GM23338 (cell line): ENCODE data around the gene RBP3. TPM values are rescaled to one million over a fixed set of nuclear protein-coding genes. Genes with fewer than 3 reads are reported as not detected.

ENCODE experiments used
- ATAC-seq: fragments of 200-7000 bp; cut with Tn5 transposase; 3 replicates; pipeline ENCODE4 v1.9.1; 2020
- DNase-seq: peaks from one replicate; pipeline ENCODE4 v3.0.0-alpha.2; 2015; ENCODE audit warnings: low spot score
- H2AFZ ChIP-seq: fragments of 200-600 bp; sonication (generic); 2 replicates; pipeline ENCODE4 v1.8.0; 2016; ENCODE audit warnings: antibody characterized with exemption, mild to moderate bottlenecking, moderate library complexity
- H3F3A ChIP-seq: fragments of 200-600 bp; sonication (generic); replicated peaks from 2 replicates; pipeline ENCODE4 v1.8.0; 2017; ENCODE audit warnings: antibody characterized with exemption, mixed run types, low read depth
- H3K27ac ChIP-seq: fragments of 200-600 bp; sonication (generic); 2 replicates; pipeline ENCODE4 v1.6.1; 2016; ENCODE audit warnings: low read depth
- H3K27me3 ChIP-seq: fragments of 200-600 bp; sonication (generic); 2 replicates; pipeline ENCODE4 v1.8.0; 2016; ENCODE audit warnings: mild to moderate bottlenecking, mixed run types, moderate library complexity; ENCODE audit not compliant: insufficient read depth
- H3K36me3 ChIP-seq: fragments of 200-600 bp; sonication (generic); 2 replicates; pipeline ENCODE4 v1.8.0; 2016; ENCODE audit warnings: mild to moderate bottlenecking; ENCODE audit not compliant: insufficient read depth
- H3K4me1 ChIP-seq: fragments of 200-600 bp; sonication (generic); 2 replicates; pipeline ENCODE4 v1.8.0; 2016; ENCODE audit warnings: mild to moderate bottlenecking, moderate library complexity; ENCODE audit not compliant: insufficient read depth
- H3K4me2 ChIP-seq: fragments of 200-600 bp; sonication (generic); 2 replicates; pipeline ENCODE4 v1.7.1; 2017; ENCODE audit warnings: mixed run types
- H3K4me3 ChIP-seq: fragments of 200-600 bp; sonication (generic); 2 replicates; pipeline ENCODE4 v1.6.1; 2016; ENCODE audit warnings: mixed run types
- H3K79me2 ChIP-seq: fragments of 200-600 bp; sonication (generic); replicated peaks from 2 replicates; pipeline ENCODE4 v1.8.0; 2017; ENCODE audit warnings: mild to moderate bottlenecking; ENCODE audit not compliant: insufficient read depth
- H3K9me2 ChIP-seq: fragments of 200-600 bp; sonication (generic); 2 replicates; pipeline ENCODE4 v1.8.0; 2017; ENCODE audit not compliant: insufficient read depth
- H4K20me1 ChIP-seq: fragments of 200-600 bp; sonication (generic); replicated peaks from 2 replicates; pipeline ENCODE4 v1.8.0; 2017; ENCODE audit warnings: mild to moderate bottlenecking; ENCODE audit not compliant: insufficient read depth
- H3K27ac Mint-ChIP-seq: 2 replicates; pipeline ENCODE4 v1.8.0; 2020; ENCODE audit warnings: inconsistent platforms, mild to moderate bottlenecking, moderate library complexity, mixed read lengths
- H3K27me3 Mint-ChIP-seq: 3 replicates; pipeline ENCODE4 v1.8.0; 2022; ENCODE audit warnings: low read depth, mild to moderate bottlenecking, moderate library complexity, mixed read lengths, inconsistent platforms; ENCODE audit not compliant: insufficient read depth, poor library complexity
- H3K36me3 Mint-ChIP-seq: 3 replicates; pipeline ENCODE4 v1.8.0; 2021; ENCODE audit warnings: low read depth, mild to moderate bottlenecking, inconsistent platforms, moderate library complexity, mixed read lengths
- H3K4me1 Mint-ChIP-seq: 3 replicates; pipeline ENCODE4 v1.8.0; 2020; ENCODE audit warnings: mild to moderate bottlenecking, inconsistent platforms, mixed read lengths
- H3K4me3 Mint-ChIP-seq: 3 replicates; pipeline ENCODE4 v1.8.0; 2021; ENCODE audit warnings: moderate library complexity, mild to moderate bottlenecking, inconsistent platforms, mixed read lengths
- H3K9me3 Mint-ChIP-seq: 3 replicates; pipeline ENCODE4 v1.8.0; 2020; ENCODE audit warnings: moderate library complexity, mild to moderate bottlenecking, inconsistent platforms, mixed read lengths
- CREB1 ChIP-seq: fragments of 250-450 bp; sonication (Bioruptor Pico); IDR thresholded peaks from 2 replicates; pipeline ENCODE4 v1.5.0; 2020; ENCODE audit warnings: low read depth, mild to moderate bottlenecking, moderate library complexity
- CTCF ChIP-seq, 2 experiments: fragments of 200-600 bp in 1 of 2; sonication (generic) in 1 of 2; conservative IDR thresholded peaks; 2 replicates each; pipeline versions ENCODE4 v1.5.1 to v1.6.1; 2016 to 2017; ENCODE audit warnings: antibody characterized with exemption in 2 of 2, low read depth in 2 of 2, mild to moderate bottlenecking in 2 of 2, moderate library complexity in 1 of 2
- EZH2phosphoT487 ChIP-seq: fragments of 200-600 bp; sonication (generic); IDR thresholded peaks from one replicate; pipeline ENCODE4 v1.8.1; 2018; ENCODE audit warnings: antibody characterized with exemption; ENCODE audit not compliant: unreplicated experiment
- NANOG ChIP-seq: IDR thresholded peaks from 2 replicates; pipeline ENCODE4 v1.6.1; 2016; ENCODE audit warnings: antibody characterized with exemption, borderline replicate concordance
- POLR2AphosphoS5 ChIP-seq: IDR thresholded peaks from 2 replicates; pipeline ENCODE4 v1.6.1; 2016; ENCODE audit warnings: antibody characterized with exemption, low read depth
- STAT1 ChIP-seq: IDR thresholded peaks from one replicate; pipeline ENCODE4 v1.6.1; 2016; ENCODE audit warnings: antibody characterized with exemption; ENCODE audit not compliant: unreplicated experiment
- ZNF331 ChIP-seq: fragments of 250-450 bp; sonication (Bioruptor Pico); IDR thresholded peaks from 2 replicates; pipeline ENCODE4 v1.5.0; 2020; ENCODE audit warnings: low read depth, mild to moderate bottlenecking, moderate library complexity
- ZNF462 ChIP-seq: fragments of 250-450 bp; sonication (Bioruptor Pico); IDR thresholded peaks from 2 replicates; pipeline ENCODE4 v1.5.0; 2020; ENCODE audit warnings: mild to moderate bottlenecking, moderate library complexity
- polyA plus RNA-seq: library from polyadenylated mRNA; unstranded; fragments of >200 nt; fragmentation: Nextera tagmentation; extraction: Ambion mirVana; gene quantifications from 2 replicates; pipeline ENCODE4 v1.2.1, GENCODE V29; 2016
- total RNA-seq: library from RNA; depleted of rRNA; stranded (reverse); fragments of >200 nt; shearing (Covaris generic); gene quantifications from 2 replicates; pipeline ENCODE4 v1.2.3, GENCODE V29; 2014

RBP3 gene
- total and polyA plus RNA-seq, 2 experiments from 2014 or later, result not detected

DNA sequence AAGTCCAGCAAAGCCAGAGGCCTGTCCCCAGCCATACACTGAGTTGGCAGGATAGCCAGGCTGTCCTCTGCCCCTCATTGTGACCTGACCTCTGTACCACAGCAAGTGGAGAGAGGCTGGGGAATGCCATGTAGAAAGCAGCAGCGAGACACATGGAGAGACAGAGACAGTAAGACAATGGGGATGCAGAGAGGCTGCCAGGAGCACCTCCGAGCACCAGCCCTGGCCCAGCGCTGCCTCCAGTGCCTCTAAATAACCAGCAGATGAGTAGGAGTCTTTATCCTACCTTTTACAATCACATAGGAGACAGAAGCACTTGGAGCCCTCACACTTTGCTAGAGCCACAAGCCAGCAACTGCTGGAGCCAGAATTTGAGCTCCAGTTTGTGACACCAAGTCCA, 17.8 kb upstream of the RBP3 start (continued):
- no peak for TF ChIP-seq CTCF (conservative IDR thresholded peaks at IDR 0.05; ENCODE audit: low read depth in 2 of 2)
- no peak for TF ChIP-seq NANOG
- no peak for TF ChIP-seq ZNF331 (CRISPR knock-in tag)

GRCh38 chr10:47330804-47331203, 17.4 kb upstream of the RBP3 start:
- no peaks in the 10 kb centered on the region; the same call in 1 of the 3 replicates for H3K4me1 Mint-ChIP-seq
- H3K27ac Mint-ChIP-seq, result no peak overlapping the region
- H3K9me3 Mint-ChIP-seq, result no peaks in the 10 kb centered on the region

DNA sequence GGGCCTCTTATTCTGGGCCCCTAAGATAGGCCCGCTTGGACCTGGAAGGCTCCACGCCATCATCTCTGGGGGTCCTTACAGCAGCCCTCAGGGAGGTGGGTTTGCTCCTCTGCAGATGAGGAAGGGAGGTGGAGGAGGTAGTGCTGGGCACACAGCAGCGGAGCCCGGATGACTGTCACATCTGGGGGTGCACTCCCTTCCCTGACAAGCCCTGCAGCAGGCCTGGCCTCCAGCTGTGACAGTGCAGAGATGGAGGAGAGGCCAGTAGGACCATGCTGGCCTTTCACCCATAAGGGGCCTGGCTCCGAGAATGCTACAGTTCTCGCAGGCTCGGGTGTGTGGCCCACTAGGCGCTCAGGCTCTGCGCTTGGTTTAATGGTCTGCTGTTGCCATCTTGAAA, 16.7 kb upstream of the RBP3 start:
- Histone ChIP-seq H3K27me3 (no peaks in the 10 kb centered on the region), H3K4me2 (no peak overlapping the region), H3F3A (no peaks in the 10 kb centered on the region), H2AFZ (no peak overlapping the region), H3K36me3 (no peaks in the 10 kb centered on the region), H3K79me2 (no peaks in the 10 kb centered on the region), H3K9me2 (no peaks in the 10 kb centered on the region), H3K4me3 (no peak overlapping the region), H3K27ac (no peak overlapping the region), H4K20me1 (no peaks in the 10 kb centered on the region), H3K4me1 (no peaks in the 10 kb centered on the region)
- no peak for TF ChIP-seq CREB1
- no peak overlapping the region for H3K4me3 Mint-ChIP-seq
- H3K9me3 Mint-ChIP-seq, result no peaks in the 10 kb centered on the region
- H3K27me3 Mint-ChIP-seq, result peaks cover 1% of the 10 kb centered on the region
- H3K4me1 Mint-ChIP-seq, result peaks cover 3% of the 10 kb centered on the region
- ATAC-seq (no peak), DNase-seq (no peak)
- no peak overlapping the region for H3K27ac Mint-ChIP-seq
- H3K36me3 Mint-ChIP-seq, result no peaks in the 10 kb centered on the region

More at GRCh38 chr10:47330804-47331203, 17.4 kb upstream of the RBP3 start:
- Histone ChIP-seq H4K20me1 (no peaks in the 10 kb centered on the region), H3F3A (no peaks in the 10 kb centered on the region), H3K4me2 (no peak overlapping the region), H3K4me3 (no peak overlapping the region), H2AFZ (no peak overlapping the region), H3K27ac (no peak overlapping the region), H3K9me2 (no peaks in the 10 kb centered on the region), H3K27me3 (no peaks in the 10 kb centered on the region), H3K36me3 (no peaks in the 10 kb centered on the region), H3K4me1 (no peaks in the 10 kb centered on the region), H3K79me2 (no peaks in the 10 kb centered on the region)
- Mint-ChIP-seq H3K27me3 (peaks cover 1% of the 10 kb centered on the region), H3K36me3 (no peaks in the 10 kb centered on the region), H3K4me3 (no peak overlapping the region)
- ATAC-seq, result no peak
- DNase-seq, result no peak
- TF ChIP-seq EZH2phosphoT487, result no peak

GRCh38 chr10:47331954-47332353, 16.2 kb upstream of the RBP3 start:
- no peak overlapping the region for H3K4me3 Mint-ChIP-seq
- DNase-seq, result no peak
- no peak overlapping the region for H2AFZ ChIP-seq
- H3K27ac Mint-ChIP-seq, result no peak overlapping the region
- H4K20me1 ChIP-seq, result no peaks in the 10 kb centered on the region
- ATAC-seq, result no peak
- no peaks in the 10 kb centered on the region for H3K36me3 ChIP-seq
- H3K36me3 Mint-ChIP-seq, result no peaks in the 10 kb centered on the region
- H3K4me1 Mint-ChIP-seq, result peaks cover 3% of the 10 kb centered on the region
- H3K9me2 ChIP-seq, result no peaks in the 10 kb centered on the region
- H3K4me3 ChIP-seq, result no peak overlapping the region
- H3K27ac ChIP-seq, result no peak overlapping the region
- no peak overlapping the region for H3K4me2 ChIP-seq
- no peaks in the 10 kb centered on the region for H3K27me3 ChIP-seq
- no peaks in the 10 kb centered on the region for H3K4me1 ChIP-seq
- no peaks in the 10 kb centered on the region for H3K79me2 ChIP-seq
- H3K9me3 Mint-ChIP-seq, result no peaks in the 10 kb centered on the region
- peaks cover 1% of the 10 kb centered on the region for H3K27me3 Mint-ChIP-seq
- H3F3A ChIP-seq, result no peaks in the 10 kb centered on the region
- TF ChIP-seq ZNF462 (CRISPR knock-in tag) (no peak), POLR2AphosphoS5 (no peak), STAT1 (no peak), EZH2phosphoT487 (no peak)
